Astrocyte (in vitro differentiated cells and primary cell): ENCODE results near the gene RND3. TPM values are rescaled to one million over a fixed set of nuclear protein-coding genes. Genes with fewer than 3 reads are reported as not detected.

Experiments
- DNase-seq: peaks from one replicate; pipeline ENCODE4 v3.0.0-alpha.2; 2010; ENCODE audit warnings: low read depth
- FAIRE-seq: peaks from 2 replicates; lab custom pipeline; 2011; peaks lifted over from hg19 to GRCh38; lab: Jason Lieb, UNC
- H2AFZ ChIP-seq: 2 replicates; pipeline ENCODE4 v1.6.0; 2012; ENCODE audit warnings: low read depth, low read length, inconsistent platforms
- H3K27ac ChIP-seq: 2 replicates; pipeline ENCODE4 v1.5.1; 2011; ENCODE audit warnings: low read depth, low read length, inconsistent platforms
- H3K27me3 ChIP-seq: 2 replicates; pipeline ENCODE4 v1.6.0; 2011; ENCODE audit warnings: low read length, inconsistent platforms; ENCODE audit not compliant: insufficient read depth
- H3K36me3 ChIP-seq: 2 replicates; pipeline ENCODE4 v1.5.1; 2011; ENCODE audit warnings: low read length, inconsistent platforms; ENCODE audit not compliant: insufficient read depth
- H3K4me1 ChIP-seq: 2 replicates; pipeline ENCODE4 v1.5.1; 2011; ENCODE audit warnings: low read length, inconsistent platforms; ENCODE audit not compliant: insufficient read depth
- H3K4me2 ChIP-seq: 2 replicates; pipeline ENCODE4 v1.6.0; 2012; ENCODE audit warnings: low read length, inconsistent platforms
- H3K4me3 ChIP-seq: 2 replicates; pipeline ENCODE4 v1.5.1; 2011; ENCODE audit warnings: low read depth, mild to moderate bottlenecking, low read length, inconsistent platforms; ENCODE audit not compliant: insufficient read depth
- H3K79me2 ChIP-seq: 2 replicates; pipeline ENCODE4 v1.6.0; 2012; ENCODE audit warnings: mild to moderate bottlenecking, low read length, inconsistent platforms; ENCODE audit not compliant: insufficient read depth
- H3K9ac ChIP-seq: 2 replicates; pipeline ENCODE4 v1.6.0; 2012; ENCODE audit warnings: mild to moderate bottlenecking, low read length, inconsistent platforms
- H3K9me3 ChIP-seq: 2 replicates; pipeline ENCODE4 v1.5.1; 2012; ENCODE audit warnings: low read depth, mild to moderate bottlenecking, low read length, inconsistent platforms; ENCODE audit not compliant: insufficient read depth
- H4K20me1 ChIP-seq: 2 replicates; pipeline ENCODE4 v1.6.0; 2012; ENCODE audit warnings: low read length, inconsistent platforms; ENCODE audit not compliant: insufficient read depth
- H3K27ac Mint-ChIP-seq: one replicate; pipeline ENCODE4 v1.8.0; 2021; ENCODE audit warnings: mild to moderate bottlenecking, mixed read lengths; ENCODE audit not compliant: unreplicated experiment
- H3K27me3 Mint-ChIP-seq: one replicate; pipeline ENCODE4 v1.8.0; 2021; ENCODE audit warnings: low read depth, mixed read lengths; ENCODE audit not compliant: unreplicated experiment
- H3K36me3 Mint-ChIP-seq: one replicate; pipeline ENCODE4 v1.8.0; 2021; ENCODE audit warnings: low read depth, mixed read lengths; ENCODE audit not compliant: unreplicated experiment
- H3K4me1 Mint-ChIP-seq: one replicate; pipeline ENCODE4 v1.8.0; 2021; ENCODE audit warnings: low read depth, mixed read lengths; ENCODE audit not compliant: unreplicated experiment
- H3K4me3 Mint-ChIP-seq: one replicate; pipeline ENCODE4 v1.8.0; 2021; ENCODE audit warnings: mild to moderate bottlenecking, moderate library complexity, mixed read lengths; ENCODE audit not compliant: unreplicated experiment
- H3K9me3 Mint-ChIP-seq: one replicate; pipeline ENCODE4 v1.8.0; 2021; ENCODE audit warnings: mild to moderate bottlenecking, mixed read lengths; ENCODE audit not compliant: unreplicated experiment
- EZH2 ChIP-seq: IDR thresholded peaks from 2 replicates; pipeline ENCODE4 v1.6.1; 2012; ENCODE audit warnings: mild to moderate bottlenecking, low read length, inconsistent platforms; ENCODE audit not compliant: insufficient read depth
- total RNA-seq: library from RNA; stranded (reverse); gene quantifications from 2 replicates; pipeline ENCODE4 v1.2.1, GENCODE V29; 2021
- TF ChIP-seq, protein P1 (sequence below): IDR thresholded peaks from 2 replicates; pipeline ENCODE4 v1.5.1; 2011; ENCODE audit warnings: low read depth, mild to moderate bottlenecking, inconsistent platforms, low read length, moderate library complexity; ENCODE audit not compliant: insufficient read depth

RND3 gene
- total RNA-seq, 1 donor from 2014 or later: 117 TPM

DNA sequence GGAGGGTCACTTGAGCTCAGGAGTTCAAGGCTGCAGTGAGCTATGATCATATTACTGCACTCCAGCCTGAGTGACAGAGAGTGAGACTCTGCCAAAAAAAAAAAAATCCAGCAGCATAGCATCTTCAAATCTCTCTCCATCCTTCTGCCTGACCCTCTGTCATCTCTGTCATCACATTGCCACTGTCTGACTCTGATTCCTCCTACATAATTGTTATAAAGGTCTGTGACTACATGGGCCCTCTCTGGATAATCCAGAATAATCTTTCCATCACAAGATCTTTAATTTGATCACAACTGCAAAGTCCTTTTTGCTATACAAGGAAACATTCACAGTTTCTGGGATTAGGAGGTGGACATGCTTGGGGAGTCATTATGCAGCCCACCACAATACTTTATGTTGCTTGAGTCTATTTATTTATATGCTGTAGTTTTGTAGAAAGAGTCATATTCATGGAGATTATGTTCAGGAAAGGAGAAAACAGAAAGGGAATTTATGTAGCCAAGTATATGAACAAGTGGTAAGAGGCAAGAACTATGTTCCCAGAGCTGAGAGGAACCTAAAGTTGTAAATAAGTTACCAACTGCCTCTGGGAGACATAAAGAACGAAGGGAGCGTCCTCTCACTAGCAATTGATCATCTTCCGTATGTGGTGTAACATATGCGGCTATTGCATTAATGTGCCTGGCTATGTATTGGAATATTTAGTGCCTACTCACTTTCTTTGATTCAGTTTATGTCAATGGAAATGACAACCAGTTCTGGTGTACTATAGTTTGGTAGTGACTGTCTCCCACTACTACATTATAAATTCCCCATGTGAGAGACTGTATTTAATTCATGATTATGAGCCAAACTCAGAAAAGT, 21.5 kb downstream of the RND3 start:
- Histone ChIP-seq H3K36me3 (peaks cover 33% of the 10 kb centered on the region), H3K4me3 (no peak overlapping the region), H3K9ac (peak overlapping the region; percentile 54), H3K4me1 (peaks cover 30% of the 10 kb centered on the region), H4K20me1 (peaks cover 5% of the 10 kb centered on the region), H3K27ac (peak overlapping the region; percentile 71), H3K9me3 (no peaks in the 10 kb centered on the region), H2AFZ (no peak overlapping the region), H3K27me3 (no peaks in the 10 kb centered on the region), H3K79me2 (peaks cover 15% of the 10 kb centered on the region), H3K4me2 (no peak overlapping the region)
- H3K9me3 Mint-ChIP-seq: peaks cover 2% of the 10 kb centered on the region
- H3K4me1 Mint-ChIP-seq: peaks cover 40% of the 10 kb centered on the region
- H3K27me3 Mint-ChIP-seq: no peaks in the 10 kb centered on the region
- peak overlapping the region; percentile 29 for H3K27ac Mint-ChIP-seq
- H3K36me3 Mint-ChIP-seq: peaks cover 6% of the 10 kb centered on the region
- H3K4me3 Mint-ChIP-seq: no peak overlapping the region
- no peak for DNase-seq
- FAIRE-seq: no peak
- TF ChIP-seq, protein P1, sequence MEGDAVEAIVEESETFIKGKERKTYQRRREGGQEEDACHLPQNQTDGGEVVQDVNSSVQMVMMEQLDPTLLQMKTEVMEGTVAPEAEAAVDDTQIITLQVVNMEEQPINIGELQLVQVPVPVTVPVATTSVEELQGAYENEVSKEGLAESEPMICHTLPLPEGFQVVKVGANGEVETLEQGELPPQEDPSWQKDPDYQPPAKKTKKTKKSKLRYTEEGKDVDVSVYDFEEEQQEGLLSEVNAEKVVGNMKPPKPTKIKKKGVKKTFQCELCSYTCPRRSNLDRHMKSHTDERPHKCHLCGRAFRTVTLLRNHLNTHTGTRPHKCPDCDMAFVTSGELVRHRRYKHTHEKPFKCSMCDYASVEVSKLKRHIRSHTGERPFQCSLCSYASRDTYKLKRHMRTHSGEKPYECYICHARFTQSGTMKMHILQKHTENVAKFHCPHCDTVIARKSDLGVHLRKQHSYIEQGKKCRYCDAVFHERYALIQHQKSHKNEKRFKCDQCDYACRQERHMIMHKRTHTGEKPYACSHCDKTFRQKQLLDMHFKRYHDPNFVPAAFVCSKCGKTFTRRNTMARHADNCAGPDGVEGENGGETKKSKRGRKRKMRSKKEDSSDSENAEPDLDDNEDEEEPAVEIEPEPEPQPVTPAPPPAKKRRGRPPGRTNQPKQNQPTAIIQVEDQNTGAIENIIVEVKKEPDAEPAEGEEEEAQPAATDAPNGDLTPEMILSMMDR: no peak
- no peak for TF ChIP-seq EZH2

DNA sequence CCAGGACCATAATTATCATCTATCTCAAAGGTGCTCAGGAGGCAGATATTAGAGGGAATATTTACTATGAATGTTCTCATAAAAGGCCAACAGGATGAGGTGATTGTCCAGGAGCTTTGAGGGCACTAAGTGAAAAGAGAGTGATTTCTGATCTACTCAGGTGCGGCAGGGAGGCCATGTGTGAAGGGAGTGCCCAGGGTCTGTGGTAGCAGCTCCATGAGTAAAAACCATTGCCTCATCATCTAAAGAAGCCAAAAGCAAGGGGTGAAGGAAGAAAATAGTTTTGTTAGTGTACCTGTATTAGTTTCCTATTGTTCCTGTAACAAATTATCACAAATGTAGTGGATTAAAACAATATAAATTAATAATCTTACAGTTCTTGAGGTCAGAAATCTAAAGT, 22.5 kb downstream of the RND3 start:
- Mint-ChIP-seq H3K9me3 (peaks cover 2% of the 10 kb centered on the region), H3K4me1 (peaks cover 32% of the 10 kb centered on the region), H3K27ac (peak overlapping the region; percentile 36), H3K4me3 (no peak overlapping the region), H3K27me3 (no peaks in the 10 kb centered on the region), H3K36me3 (peaks cover 6% of the 10 kb centered on the region)
- no peak overlapping the region for H3K27ac ChIP-seq
- H3K4me1 ChIP-seq: peaks cover 22% of the 10 kb centered on the region
- peaks cover 4% of the 10 kb centered on the region for H4K20me1 ChIP-seq
- H3K9me3 ChIP-seq: no peaks in the 10 kb centered on the region
- TF ChIP-seq, protein P1: no peak
- TF ChIP-seq EZH2: no peak
- peaks cover 24% of the 10 kb centered on the region for H3K36me3 ChIP-seq
- DNase-seq: no peak
- peaks cover 5% of the 10 kb centered on the region for H3K79me2 ChIP-seq
- H3K9ac ChIP-seq: no peak overlapping the region
- no peak overlapping the region for H3K4me3 ChIP-seq
- no peak overlapping the region for H3K4me2 ChIP-seq
- no peaks in the 10 kb centered on the region for H3K27me3 ChIP-seq
- no peak for FAIRE-seq
- H2AFZ ChIP-seq: no peak overlapping the region

DNA sequence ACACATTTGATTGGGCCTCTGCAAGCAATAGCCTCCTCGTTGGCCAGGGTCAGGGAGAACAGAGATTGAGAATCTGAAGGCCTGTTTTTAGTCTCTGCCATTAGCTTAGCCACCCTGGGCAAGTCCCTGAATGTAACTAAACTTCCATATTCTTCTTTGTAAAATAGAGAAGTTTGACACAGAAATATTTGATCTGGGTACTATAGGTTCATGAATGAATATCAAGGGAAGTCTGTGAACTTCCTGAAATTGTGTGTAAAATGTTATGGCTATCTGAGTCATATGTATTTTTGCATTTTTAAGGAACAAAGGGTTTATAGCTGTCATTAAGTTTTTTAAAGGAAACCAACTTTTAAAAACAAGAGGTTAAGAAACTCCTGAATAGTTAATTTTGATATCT, 23.2 kb downstream of the RND3 start:
- Histone ChIP-seq H3K27me3 (no peaks in the 10 kb centered on the region), H3K9ac (no peak overlapping the region), H3K36me3 (peaks cover 17% of the 10 kb centered on the region), H3K4me1 (peaks cover 18% of the 10 kb centered on the region), H3K79me2 (no peaks in the 10 kb centered on the region), H3K9me3 (no peaks in the 10 kb centered on the region), H3K4me2 (no peak overlapping the region), H3K4me3 (no peak overlapping the region), H3K27ac (no peak overlapping the region), H2AFZ (no peak overlapping the region), H4K20me1 (no peaks in the 10 kb centered on the region)
- H3K27ac Mint-ChIP-seq: no peak overlapping the region
- H3K4me1 Mint-ChIP-seq: peaks cover 33% of the 10 kb centered on the region
- no peaks in the 10 kb centered on the region for H3K27me3 Mint-ChIP-seq
- H3K4me3 Mint-ChIP-seq: no peak overlapping the region
- no peak for DNase-seq
- peaks cover 2% of the 10 kb centered on the region for H3K9me3 Mint-ChIP-seq
- peaks cover 4% of the 10 kb centered on the region for H3K36me3 Mint-ChIP-seq
- no peak for TF ChIP-seq EZH2
- TF ChIP-seq, protein P1: no peak
- FAIRE-seq: no peak
